SKM-1 (cell line): ENCODE data around the gene CLSTN1.
A peak's percentile ranks its signal among the peaks of the same experiment; 100 is the strongest.
"Not testable (repeated sequence)": the region's sequence is repeated elsewhere in the genome, so short reads cannot be mapped to it uniquely, and the experiment has no call there.

ENCODE experiments used
- DNase-seq: peaks from one replicate; lab custom pipeline; 2025; ENCODE audit not compliant: unreplicated experiment; lab: John Stamatoyannopoulos, UW

The CLSTN1 gene

DNA sequence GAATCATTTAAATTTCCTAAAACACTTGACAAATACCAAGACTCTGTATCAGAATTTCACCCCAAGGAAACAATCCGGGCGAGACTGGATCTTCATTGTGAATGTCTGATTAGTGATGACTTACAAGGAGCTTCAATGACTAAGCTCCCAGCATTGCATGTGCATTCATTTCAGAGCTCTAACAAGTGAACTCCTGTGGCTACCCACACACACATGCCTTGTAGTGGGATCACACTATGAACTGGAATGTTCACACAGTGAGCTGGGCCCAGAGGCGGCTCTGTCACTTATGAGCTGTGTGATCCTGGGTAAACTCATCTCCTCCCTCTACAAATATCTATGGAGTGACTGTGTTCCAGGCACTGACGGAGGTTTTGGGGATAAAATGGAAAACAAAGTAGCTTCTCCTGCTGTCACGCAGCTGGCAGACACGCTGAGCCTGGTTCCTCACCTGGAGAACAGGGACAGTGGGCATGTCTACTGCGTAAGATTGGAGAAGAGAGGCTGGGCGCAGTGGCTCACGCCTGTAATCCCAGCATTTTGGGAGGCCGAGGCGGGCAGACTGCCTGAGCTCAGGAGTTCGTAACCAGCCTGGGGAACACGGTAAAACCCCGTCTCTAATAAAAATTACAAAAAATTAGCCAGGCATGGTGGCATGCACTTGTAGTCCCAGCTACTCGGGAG lies 56.9 kb downstream of the CLSTN1 start:
- no peak for DNase-seq

DNA sequence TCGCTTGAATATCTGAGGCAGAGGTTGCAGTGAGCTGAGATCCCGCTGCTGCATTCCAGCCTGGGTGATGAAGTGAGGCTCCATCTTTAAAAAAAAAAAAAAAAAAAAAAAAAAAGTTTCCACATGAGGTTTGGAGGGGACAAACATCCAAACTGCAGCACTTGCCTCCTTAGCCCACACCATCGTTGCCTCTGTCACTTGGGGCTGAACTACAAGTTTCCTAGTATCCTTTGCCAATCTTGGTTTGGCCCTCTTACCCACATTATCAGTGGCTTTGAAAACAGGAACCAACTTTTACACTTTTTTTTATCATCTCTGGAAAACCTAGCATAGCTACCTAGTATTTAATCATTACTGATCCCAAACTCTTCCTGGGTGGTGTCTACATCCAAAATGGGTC lies 59.2 kb downstream of the CLSTN1 start:
- no peak for DNase-seq

DNA sequence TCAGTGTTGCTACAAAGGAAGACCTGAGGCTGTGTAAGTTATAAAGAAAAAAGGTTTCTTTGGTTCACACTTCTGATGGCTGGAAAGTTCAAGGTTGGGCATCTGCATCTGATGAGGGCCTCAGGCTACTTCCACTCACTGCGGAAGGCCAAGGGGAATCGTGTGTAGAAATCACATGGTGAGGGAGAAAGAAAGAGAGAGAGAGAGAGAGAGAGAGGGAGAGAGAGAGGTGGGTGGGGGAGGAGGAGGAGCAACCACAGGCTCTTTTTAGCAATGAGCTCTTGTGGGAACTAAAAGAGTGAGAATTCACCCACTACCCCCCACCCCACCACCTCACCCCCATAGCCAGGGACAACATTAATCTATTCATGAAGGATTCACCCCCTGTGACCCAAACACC lies 59.9 kb downstream of the CLSTN1 start:
- DNase-seq: no peak

DNA sequence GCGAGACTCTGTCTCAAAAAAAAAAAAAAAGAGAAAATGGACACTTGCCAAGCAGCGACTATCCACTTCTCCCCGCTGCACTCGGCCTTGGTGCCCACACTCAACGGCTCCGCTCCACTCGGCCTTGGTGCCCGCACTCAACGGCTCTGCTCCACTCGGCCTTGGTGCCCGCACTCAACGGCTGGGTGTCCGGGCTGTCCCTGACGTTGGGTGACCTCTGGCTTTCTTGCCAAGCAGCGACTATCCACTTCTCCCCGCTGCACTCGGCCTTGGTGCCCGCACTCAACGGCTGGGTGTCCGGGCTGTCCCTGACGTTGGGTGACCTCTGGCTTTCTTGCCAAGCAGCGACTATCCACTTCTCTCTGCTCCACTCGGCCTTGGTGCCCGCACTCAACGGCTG lies 61.3 kb downstream of the CLSTN1 start:
- DNase-seq: not testable (repeated sequence)

DNA sequence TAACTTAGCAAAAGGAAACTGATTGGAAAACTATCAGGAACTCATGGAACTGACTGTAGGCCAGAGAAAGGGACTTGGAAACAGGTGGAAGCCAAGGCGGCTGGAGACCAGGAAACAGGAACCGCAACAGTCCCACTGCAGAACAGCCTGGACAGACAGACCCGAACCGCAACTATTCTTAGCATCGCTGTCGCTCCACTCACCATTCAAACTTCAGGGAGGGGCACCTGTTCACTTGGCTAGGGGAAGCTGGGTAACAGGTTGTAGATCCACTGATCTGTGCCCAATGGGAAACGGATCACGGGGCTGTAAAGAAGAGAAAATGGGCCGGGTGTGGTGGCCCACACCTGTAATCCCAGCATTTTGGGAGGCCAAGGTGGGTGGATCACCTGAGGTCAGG lies 61.9 kb downstream of the CLSTN1 start:
- peak; percentile 26 for DNase-seq

DNA sequence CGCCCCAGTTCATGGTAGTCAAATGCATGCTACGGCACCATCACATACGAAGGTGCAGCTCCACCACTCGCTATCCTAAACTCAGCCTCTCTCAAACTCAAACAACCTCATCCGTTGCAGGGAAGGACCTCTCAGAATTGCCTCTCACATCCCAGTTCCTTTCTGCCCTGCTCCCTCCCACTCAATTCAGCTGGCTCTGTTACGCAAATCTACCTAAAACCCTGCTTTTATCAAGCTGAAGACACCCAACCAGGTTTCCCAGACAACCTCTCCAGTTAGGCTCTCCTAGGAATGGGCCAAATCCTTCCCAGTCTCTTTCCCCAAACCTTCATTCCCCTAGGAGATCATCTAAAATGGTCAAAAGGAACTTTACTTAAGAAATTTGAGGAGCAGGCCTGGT lies 62.9 kb downstream of the CLSTN1 start:
- no peak for DNase-seq

DNA sequence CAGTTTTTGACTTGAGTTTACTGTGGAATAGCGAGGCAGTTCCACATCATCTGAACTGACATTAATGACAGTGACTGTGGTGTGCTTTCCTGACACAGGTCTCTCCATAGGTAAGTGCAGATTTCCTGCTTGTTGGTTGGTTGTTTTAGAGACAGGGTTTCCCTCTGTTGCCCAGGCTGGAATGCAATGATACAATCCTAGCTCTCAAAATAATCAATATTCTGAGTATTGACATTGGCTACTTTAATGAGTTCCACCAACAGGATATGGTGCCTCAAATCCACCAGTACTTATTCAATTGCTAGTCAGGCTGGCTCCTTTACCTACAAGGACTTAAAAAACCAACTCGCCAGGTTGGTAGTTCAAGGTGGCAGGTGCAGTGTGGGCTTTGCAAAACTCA lies 63.8 kb downstream of the CLSTN1 start:
- DNase-seq: no peak

DNA sequence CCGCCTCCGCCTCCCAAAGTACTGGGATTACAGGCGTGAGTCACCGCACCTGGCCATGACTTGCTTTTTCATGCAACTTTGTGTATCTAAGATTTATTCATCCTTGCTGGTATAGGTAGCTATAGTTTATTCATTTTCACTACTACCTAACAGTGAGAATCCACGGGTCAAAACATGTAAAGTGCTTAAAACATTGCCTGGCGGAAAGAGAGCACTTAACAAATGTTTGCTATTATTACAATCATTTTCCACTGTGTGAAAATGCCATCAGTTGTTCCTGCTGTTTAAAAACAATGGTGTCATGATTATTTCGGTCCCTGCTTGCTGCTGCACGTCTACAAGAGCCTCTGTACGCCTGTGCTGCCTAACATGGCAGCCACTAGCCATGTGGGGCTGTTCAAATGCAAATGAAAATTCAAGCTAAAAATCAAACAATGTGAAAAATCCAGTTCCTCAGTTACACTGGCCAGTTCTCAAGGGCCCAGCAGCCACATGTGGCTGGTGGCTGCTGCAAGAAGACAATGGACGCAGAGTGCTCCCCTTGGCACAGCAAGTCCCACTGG lies 65.1 kb downstream of the CLSTN1 start:
- DNase-seq: no peak

DNA sequence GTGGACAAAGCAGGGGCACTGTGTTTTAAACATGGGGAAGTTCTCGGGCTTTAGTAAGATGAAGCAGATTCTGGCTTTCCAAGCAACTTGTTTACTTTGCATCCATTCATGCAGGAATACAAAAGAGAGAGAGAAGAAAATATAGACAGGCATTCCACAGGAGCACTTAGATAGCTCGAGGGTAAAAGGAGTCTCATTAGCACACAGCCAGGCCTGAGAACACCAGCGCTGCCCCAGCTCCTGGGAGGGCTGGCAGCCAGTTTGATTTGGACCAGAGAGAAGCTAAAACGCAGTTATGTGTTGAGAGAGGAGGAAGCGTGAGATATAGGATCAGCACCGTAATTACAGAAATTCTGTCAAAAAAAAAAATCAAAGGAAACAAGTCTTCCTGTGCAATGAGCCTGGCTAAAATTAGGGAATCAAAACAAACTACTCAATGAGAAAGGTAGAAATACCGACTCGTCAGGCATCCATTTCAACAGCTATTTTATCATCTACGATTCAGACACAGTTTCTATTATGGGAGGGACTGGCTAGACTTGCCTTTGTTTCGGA lies 68.2 kb downstream of the CLSTN1 start:
- no peak for DNase-seq

DNA sequence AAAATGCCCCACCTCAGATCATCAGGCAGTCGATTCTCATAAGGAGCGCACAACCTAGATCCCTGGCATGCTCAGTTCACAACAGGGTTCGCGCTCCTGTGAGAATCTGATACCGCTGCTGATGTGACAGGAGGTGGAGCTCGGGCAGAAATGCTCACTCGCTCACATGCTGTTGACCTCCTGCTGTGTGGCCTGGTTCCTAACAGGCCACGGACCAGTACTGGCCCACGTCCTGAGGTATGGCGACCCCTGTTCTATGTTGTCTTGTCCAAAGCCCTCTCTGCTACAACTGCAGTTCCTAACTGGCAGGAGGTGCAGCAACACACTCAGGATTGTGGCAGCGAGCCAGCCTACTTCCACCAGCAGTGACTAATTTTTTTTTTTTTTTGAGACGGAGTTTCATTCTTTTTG lies 70.6 kb downstream of the CLSTN1 start:
- DNase-seq: no peak

DNA sequence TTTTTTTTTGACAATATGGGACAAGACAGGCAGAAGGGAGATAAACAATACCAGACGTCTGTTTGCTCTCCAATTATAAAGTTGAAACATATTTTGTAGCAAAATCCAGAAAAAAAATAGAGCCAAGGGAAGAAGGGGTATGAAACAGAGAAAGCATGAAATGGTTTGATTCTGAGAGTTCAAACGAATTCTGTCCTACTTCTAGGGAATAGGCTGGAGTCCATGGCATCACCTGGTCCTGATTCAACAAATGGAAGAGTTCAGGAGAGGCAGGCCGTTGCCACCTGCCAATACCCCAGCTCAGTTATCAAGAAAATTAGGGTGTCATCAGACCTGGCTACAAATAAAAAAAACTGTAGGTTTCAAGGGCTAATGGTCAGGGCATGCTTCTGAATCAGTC lies 71.8 kb downstream of the CLSTN1 start:
- no peak for DNase-seq

DNA sequence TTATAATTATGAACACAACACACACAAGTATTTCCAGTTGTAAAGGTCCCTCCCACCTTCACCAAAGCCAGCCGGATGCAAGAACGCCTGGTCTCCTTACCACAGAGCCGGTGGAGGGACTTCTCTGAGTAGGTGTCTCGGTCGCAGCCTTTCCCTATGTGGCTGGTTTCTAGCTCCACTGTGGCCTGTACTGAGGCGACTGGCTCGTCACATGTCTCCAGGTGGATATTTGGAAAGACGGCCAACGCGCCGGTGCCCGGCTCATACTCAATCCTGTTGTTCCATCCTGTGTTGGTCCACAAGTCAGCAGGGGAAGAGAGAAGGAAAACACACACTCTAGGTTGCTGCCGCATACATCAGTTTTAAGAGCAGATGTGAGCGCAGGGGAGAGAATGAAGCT lies 74.4 kb downstream of the CLSTN1 start:
- no peak for DNase-seq

DNA sequence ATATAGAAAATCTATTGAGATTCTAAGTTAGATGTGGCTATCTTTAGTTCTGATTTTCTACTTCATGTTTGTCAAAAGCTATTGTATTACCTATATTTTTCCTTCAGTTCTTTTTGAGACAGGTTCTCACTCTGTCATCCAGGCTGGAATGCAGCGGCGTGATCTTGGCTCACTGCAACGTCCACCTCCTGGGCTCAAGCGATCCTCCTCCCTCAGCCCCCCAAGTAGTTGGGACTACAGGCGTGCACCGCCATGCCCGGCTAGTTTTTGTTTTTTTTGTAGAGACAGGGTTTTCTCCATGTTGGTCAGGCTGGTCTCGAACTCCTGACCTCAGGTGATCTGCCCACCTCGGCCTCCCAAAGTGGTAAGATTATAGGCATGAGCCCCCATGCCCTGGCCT lies 75.4 kb downstream of the CLSTN1 start:
- not testable (repeated sequence) for DNase-seq

DNA sequence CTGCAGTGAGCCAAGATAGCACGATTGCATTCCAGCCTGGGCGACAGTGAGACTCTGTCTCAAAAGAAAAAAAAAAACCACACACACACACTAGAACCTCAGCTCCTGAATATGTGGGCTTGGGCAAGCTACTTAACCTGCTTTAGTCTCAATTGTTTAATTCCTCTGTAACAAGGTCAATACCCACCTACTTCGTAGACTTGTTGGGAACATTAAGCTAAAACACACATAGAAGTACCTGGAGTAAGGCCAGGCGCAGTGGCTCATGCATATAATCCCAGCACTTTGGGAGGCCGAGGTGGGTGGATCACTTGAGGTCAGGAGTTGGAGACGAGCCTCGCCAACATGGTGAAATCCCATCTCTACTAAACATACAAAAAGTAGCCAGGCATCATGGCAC lies 77.1 kb downstream of the CLSTN1 start:
- no peak for DNase-seq

DNA sequence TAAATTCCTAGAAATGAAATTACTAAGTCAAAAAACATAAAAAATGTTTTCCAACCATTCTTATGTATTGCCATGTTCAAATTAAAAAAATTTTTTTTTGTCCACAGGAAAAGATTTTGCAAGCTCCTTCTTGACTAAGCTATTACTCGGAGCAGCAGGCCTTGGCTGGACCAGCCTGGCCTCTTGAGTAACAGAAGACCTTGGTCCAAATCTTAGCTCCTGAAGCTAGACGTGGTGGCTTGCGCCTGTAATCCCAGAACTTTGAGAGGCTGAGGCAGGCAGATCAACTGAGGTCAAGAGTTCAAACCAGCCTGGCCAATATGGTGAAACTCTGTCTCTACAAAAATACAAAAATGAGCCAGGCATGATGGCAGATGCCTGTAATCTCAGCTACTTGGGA lies 77.6 kb downstream of the CLSTN1 start:
- no peak for DNase-seq

DNA sequence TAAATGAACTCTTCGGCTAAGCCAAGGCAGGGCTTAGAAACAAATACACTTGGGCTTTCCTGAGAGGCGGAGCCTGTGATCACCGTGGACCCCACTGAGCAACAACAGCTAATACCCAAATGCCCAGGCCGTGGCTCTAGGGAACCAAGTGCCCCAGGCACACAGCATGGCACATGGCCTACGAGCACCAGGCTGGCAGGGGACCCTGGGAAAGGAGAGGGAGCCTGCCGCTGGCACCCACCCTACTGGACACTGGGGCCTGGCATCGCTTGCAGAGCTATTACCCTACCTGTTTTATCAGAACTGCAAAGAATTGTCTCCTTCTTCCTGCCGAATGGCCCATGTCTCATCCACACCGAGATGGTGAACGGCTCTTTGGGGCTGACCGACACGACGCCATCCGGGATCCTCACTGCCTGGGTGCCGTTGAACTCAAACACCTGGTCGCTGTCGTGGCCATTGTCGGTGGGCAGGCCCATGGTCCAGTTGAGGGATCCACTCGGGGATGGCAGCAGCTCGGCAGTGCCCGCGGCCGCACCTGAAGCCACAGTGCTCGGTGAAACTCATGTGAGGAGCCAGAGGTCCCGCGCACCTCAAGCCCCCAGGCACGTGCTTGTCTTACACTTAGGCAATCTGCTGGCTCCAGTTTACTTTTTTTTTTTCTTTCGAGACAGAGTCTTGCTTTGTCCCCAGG lies 79.5 kb downstream of the CLSTN1 start:
- DNase-seq: no peak

DNA sequence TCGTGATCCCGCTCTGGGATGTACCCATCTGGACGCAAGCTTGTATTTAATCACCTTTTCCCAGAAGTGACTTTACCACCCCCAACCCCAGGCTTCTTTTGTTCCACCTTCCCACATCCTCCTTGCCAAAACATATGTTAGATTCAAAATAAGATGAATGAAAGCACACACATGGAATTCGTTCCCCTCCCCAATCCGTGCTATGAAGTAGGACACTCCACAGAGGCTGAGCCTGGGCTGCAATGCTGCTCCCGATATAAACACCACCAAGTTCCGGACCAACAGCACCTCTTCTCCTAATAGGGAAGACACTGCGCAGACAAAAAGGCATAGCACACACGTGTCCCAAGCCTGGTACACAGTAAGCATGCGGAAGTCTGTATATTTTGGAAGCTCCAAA lies 86.1 kb downstream of the CLSTN1 start:
- DNase-seq: no peak

DNA sequence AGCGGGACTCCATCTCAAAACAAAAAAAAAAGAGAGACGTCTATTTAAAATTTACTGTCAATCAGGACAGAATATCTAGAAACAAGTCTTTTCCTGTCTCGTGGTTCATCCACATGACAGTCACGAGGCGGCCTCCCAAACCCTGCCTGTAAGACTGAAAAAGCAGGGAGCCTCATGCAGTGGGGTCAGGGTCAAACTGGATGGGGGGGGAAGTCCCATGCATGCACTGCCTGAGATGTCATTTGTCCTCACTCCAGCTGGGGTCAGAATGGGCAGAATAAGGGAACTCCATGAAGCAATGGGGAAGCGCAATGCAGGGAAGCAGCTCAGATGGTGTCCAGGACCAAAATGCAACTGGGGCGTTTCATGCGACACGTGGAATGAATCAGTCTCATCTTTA lies 86.7 kb downstream of the CLSTN1 start:
- no peak for DNase-seq

DNA sequence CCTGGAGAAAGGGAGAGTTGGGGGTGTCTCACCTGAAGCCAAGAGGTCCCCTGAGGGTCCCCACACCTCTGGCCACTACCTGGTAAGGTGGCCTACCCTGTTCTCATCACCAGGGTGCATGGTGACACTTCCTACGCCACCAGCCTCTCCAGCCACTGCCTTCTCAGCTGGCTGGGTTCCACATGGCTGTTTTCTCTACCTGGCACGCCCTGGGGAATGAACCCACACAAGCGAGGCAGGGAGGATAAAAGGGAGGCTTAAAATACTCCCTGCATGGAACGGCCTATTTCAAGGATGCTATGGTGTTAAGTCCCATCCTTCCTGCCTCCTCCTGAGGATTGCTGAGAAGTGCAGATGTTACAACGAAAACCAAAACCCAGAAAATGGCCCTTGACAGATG lies 87.5 kb downstream of the CLSTN1 start:
- no peak for DNase-seq

DNA sequence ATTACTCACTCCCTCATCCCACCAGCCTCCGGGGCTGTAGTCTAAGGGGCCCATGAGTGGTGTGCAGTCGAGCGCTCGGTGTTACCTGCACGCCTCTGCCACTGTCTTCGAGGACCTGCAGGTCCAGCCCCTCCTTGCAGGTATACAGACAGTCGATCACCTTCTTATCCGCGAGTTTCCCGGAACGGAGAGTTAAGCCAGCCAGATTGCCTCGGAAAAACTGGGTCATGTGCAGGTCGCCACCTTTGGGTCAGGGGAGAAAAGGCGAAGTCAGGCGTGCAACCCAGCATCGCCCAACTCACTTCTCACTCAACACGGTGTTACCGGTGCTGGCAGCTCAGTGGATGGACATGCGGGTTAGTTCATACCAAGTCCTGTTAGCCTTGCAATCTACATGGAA lies 88.0 kb downstream of the CLSTN1 start:
- no peak for DNase-seq

DNA sequence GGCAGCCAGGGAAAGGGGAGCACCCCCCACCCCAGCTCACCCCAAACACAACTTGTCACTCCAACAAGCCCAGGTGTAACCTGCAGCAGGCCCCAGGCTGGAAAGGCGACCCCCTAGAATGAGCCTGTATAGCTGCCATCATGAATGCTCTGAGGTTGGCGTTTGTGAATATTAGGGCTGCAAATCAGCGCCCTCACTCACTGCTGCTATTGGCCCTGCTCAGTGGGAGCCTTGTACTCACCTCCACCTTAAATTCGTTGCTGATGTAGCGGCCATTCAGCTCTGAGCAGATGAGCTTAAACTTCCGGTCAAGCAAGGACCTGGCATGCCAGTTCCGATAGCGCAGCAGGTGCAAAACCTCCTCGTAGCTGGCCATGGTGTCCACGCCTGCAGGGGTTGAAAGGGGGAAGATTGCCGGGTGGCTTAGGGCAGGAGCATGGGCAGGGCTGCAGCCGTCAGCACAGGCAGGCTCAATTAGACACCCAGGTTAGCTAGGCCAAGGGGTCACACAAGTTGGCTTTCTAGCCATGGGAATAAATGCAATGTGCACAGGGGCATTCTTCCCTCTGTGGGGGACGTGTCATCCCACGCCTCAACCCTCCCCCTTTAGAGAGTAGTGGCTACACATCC lies 90.5 kb downstream of the CLSTN1 start:
- no peak for DNase-seq
